ENCODE data around the gene ZAP70. TPM values are rescaled to one million over a fixed set of nuclear protein-coding genes. Genes with fewer than 3 reads are reported as not detected.

Gene ZAP70
- total and polyA plus RNA-seq, 2 of the 13 experiments (the other 11 are each of a cell fraction or from before 2014, with no cell fraction given), result 0.51 to 4.0 TPM

DNA sequence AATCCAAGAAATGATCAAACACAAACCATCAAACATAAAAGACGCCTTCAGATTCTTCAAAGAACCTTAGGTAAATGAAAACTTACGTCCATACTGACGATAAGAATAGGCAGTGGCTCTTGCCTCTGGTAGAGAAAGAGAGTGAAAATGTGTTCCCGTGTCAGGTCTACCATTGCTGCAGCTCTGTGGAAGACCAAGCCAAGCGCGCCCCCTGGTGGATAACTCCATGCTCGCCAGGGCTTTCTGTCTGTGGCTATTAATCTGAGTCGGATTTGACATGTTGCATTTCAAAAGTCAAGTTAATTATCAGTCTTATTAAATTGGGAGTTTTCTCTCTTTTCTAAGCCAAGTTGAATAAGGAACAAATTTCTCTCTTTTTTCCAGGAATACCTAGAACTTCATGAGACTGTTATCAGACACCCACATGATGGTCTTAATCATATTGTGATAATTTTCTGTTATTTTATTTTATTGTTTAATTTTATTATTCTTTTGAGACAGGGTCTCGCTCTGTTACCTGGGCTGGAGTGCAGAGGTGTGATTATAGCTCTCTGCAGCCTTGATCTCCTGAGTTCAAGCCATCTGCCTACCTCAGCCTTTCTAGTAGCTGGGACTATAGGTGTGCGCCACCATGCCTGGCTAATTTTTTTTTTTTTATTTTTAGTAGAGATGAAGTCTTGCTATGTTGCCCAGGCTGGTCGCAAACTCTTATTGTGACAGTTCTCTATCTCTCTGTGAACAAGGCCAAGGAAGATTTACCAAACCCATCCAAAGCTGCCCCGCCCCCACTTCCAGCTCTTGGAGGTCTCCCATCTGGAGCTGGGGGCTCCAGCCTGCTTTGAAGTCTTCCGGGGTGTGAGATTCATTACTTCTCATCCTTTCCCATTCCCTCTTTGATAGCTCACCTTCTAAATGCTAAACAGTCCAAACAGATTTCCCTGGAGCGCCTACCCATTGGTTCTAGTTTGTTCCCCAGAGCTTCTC lies 15.8 kb upstream of the ZAP70 start:
- no peak overlapping the region for H3K27ac ChIP-seq (ENCODE audit: extremely low read length, insufficient read depth, low read length)
- H4K20me1 ChIP-seq (ENCODE audit: insufficient read depth, low read length), result no peaks in the 10 kb centered on the region
- intact Hi-C loops (cut with micrococcal nuclease; ENCODE audit: unreplicated experiment) (loop anchor here (1.0 kb wide), 2 partner anchors 47 to 107 kb away; no protein-coding TSS in a partner anchor), in situ Hi-C loops (cut with HindIII; ENCODE audit: extremely low pct_ligation_motif_present, low pct_unique_long_range_greater_than_20kb) (no loop called here)
- peaks cover 13% of the 10 kb centered on the region; the same call in 1 of the 2 replicates for H3K4me1 ChIP-seq (ENCODE audit: insufficient read depth, low read length)
- no peaks in the 10 kb centered on the region for H3K36me3 ChIP-seq (replicated peaks in 1 of 2; ENCODE audit: control insufficient read depth in 1 of 2, insufficient read depth in 2 of 2, low read length in 2 of 2)
- no peaks in the 10 kb centered on the region for H3K27me3 ChIP-seq (ENCODE audit: control insufficient read depth in 1 of 2, insufficient read depth in 2 of 2, low read length in 2 of 2)
- H3K9ac ChIP-seq (ENCODE audit: insufficient read depth, low read depth, low read length), result no peak overlapping the region
- ATAC-seq, result peak; percentile 86
- H3K4me2 ChIP-seq (ENCODE audit: low read depth, low read length), result peak overlapping the region; percentile 30; the same call in 1 of the 2 replicates
- CTCF ChIA-PET (ENCODE audit: low intra/inter-chr PET ratio, low total read pairs), result interaction anchor here (0.7 to 6.4 kb wide), 5 partner anchors 33 to 106 kb away, joined by 3 to 267 read pairs (median 4); partner anchors contain the start of gene ACTR1B
- no peaks in the 10 kb centered on the region for H3K9me3 ChIP-seq (ENCODE audit: low read length)
- 21% methylated on average over 14 of the region's 14 CpGs for WGBS (ENCODE audit: low lambda C conversion rate)
- POLR2A ChIA-PET, result interaction anchor here (1.0 to 3.3 kb wide), 3 partner anchors 33 to 1629 kb away, joined by 3 to 13 read pairs (median 6); partner anchors contain the start of gene ACTR1B
- H3K79me2 ChIP-seq (ENCODE audit: insufficient read depth, low read length), result no peaks in the 10 kb centered on the region
- no peak overlapping the region for H2AFZ ChIP-seq (ENCODE audit: low read length)
- no peak overlapping the region for H3K4me3 ChIP-seq (replicated peaks in 1 of 3; ENCODE audit: insufficient read depth in 1 of 3, low read depth in 2 of 3, low read length in 3 of 3)
- BruUV-seq (replicated peaks), result no TSS peak
- FAIRE-seq, result peak; percentile 57
- peak; percentile 75 for DNase-seq (ENCODE audit: low spot score)
- TF ChIP-seq, protein P1, sequence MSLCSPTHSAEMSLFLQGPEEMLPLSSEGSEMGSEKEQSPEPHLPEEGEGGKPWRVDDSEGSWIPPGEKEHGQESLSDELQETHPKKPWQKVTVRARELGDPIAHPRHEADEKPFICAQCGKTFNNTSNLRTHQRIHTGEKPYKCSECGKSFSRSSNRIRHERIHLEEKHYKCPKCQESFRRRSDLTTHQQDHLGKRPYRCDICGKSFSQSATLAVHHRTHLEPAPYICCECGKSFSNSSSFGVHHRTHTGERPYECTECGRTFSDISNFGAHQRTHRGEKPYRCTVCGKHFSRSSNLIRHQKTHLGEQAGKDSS (CRISPR knock-in tag; IDR thresholded peaks at IDR 0.05; ENCODE audit: borderline replicate concordance, low read depth), result peak; percentile 35; the same call in 1 of the 2 replicates
- TF ChIP-seq ZNF574 (CRISPR knock-in tag; IDR thresholded peaks at IDR 0.05) (0 out of 2 replicates have a peak, but pooled peaks have one; percentile 37), ZNF335 (CRISPR knock-in tag; IDR thresholded peaks at IDR 0.05) (peak; percentile 34; the same call in 1 of the 2 replicates), BCL6 (CRISPR knock-in tag; IDR thresholded peaks at IDR 0.05) (0 out of 2 replicates have a peak, but pooled peaks have one; percentile 18), THAP11 (CRISPR knock-in tag; IDR thresholded peaks at IDR 0.05) (peak; percentile 43; the same call in 1 of the 2 replicates), MIER3 (CRISPR knock-in tag; IDR thresholded peaks at IDR 0.05; ENCODE audit: borderline replicate concordance) (peak; percentile 71; the same call in 1 of the 2 replicates), MEIS2 (CRISPR knock-in tag; IDR thresholded peaks at IDR 0.05) (peak; percentile 37; the same call in 1 of the 2 replicates), SAP130 (CRISPR knock-in tag; IDR thresholded peaks at IDR 0.05; ENCODE audit: low read depth) (peak; percentile 20; the same call in 1 of the 2 replicates), CENPX (CRISPR knock-in tag; IDR thresholded peaks at IDR 0.05) (no peak), KDM2A (CRISPR knock-in tag; IDR thresholded peaks at IDR 0.05; ENCODE audit: borderline replicate concordance, low read depth) (peak; percentile 65), HMGXB4 (CRISPR knock-in tag; IDR thresholded peaks at IDR 0.05; ENCODE audit: borderline replicate concordance in 1 of 2, low read depth in 1 of 2) (peak; percentile 54 to 80; a peak in 3 of 4 replicates), YY1 (IDR thresholded peaks at IDR 0.05; ENCODE audit: insufficient read depth, insufficient replicate concordance, low read depth, low read length) (peak; percentile 70), SALL1 (CRISPR knock-in tag; IDR thresholded peaks at IDR 0.05) (peak; percentile 33; the same call in 1 of the 2 replicates)
